ENCODE data around the gene PEX19. TPM values are rescaled to one million over a fixed set of nuclear protein-coding genes. Genes with fewer than 3 reads are reported as not detected.

Gene PEX19
- total and polyA plus RNA-seq, 2 donors: 20.7 to 29.0 TPM

- peak in 8 of 9 donors; percentile 30 to 83 (median 58) for DNase-seq (ENCODE audit: low read depth in 6 of 9, low spot score in 9 of 9)
- Histone ChIP-seq H3K27ac (ENCODE audit: low read depth in 1 of 2, low read length in 1 of 2) (no peak overlapping the region), H3K4me3 (ENCODE audit: low read length in 2 of 2) (no peak overlapping the region), H3K36me3 (ENCODE audit: control insufficient read depth in 2 of 2, insufficient read depth in 2 of 2, low read length in 1 of 2) (peaks cover 0 to 16% of the 10 kb centered on the region in 2 donors), H3K9me3 (ENCODE audit: control insufficient read depth in 2 of 2, insufficient read depth in 1 of 2, low read length in 1 of 2) (no peaks in the 10 kb centered on the region), H3K27me3 (ENCODE audit: control insufficient read depth in 2 of 2, insufficient read depth in 1 of 2, low read length in 1 of 2) (no peaks in the 10 kb centered on the region), H3K4me1 (ENCODE audit: control insufficient read depth in 2 of 2, insufficient read depth in 2 of 2, low read length in 2 of 2) (no peaks in the 10 kb centered on the region)
- WGBS: 92% methylated on average over 5 of the region's 5 CpGs
Observed at GRCh38 chr1:160251687-160252526, 33.0 kb downstream of the PEX19 start.

GRCh38 chr1:160251011-160251410 lies 33.9 kb downstream of the PEX19 start:
- no peak overlapping the region for H3K27ac ChIP-seq (ENCODE audit: low read depth in 1 of 2, low read length in 1 of 2)

GRCh38 chr1:160247053-160247452 lies 37.9 kb downstream of the PEX19 start:
- Histone ChIP-seq H3K4me3 (ENCODE audit: low read length in 2 of 2) (no peak overlapping the region), H3K36me3 (ENCODE audit: control insufficient read depth in 2 of 2, insufficient read depth in 2 of 2, low read length in 1 of 2) (peaks cover 10 to 31% of the 10 kb centered on the region in 2 donors), H3K27ac (ENCODE audit: low read depth in 1 of 2, low read length in 1 of 2) (no peak overlapping the region), H3K4me1 (ENCODE audit: control insufficient read depth in 2 of 2, insufficient read depth in 2 of 2, low read length in 2 of 2) (no peaks in the 10 kb centered on the region), H3K27me3 (ENCODE audit: control insufficient read depth in 2 of 2, insufficient read depth in 1 of 2, low read length in 1 of 2) (no peaks in the 10 kb centered on the region), H3K9me3 (ENCODE audit: control insufficient read depth in 2 of 2, insufficient read depth in 1 of 2, low read length in 1 of 2) (no peaks in the 10 kb centered on the region)
- no peak for DNase-seq (ENCODE audit: low read depth in 6 of 9, low spot score in 9 of 9)
- WGBS: 100% methylated on average over 1 of the region's 1 CpG

More at GRCh38 chr1:160251011-160251410, 33.9 kb downstream of the PEX19 start:
- Histone ChIP-seq H3K4me3 (ENCODE audit: low read length in 2 of 2) (no peak overlapping the region), H3K4me1 (ENCODE audit: control insufficient read depth in 2 of 2, insufficient read depth in 2 of 2, low read length in 2 of 2) (no peaks in the 10 kb centered on the region), H3K9me3 (ENCODE audit: control insufficient read depth in 2 of 2, insufficient read depth in 1 of 2, low read length in 1 of 2) (no peaks in the 10 kb centered on the region), H3K27me3 (ENCODE audit: control insufficient read depth in 2 of 2, insufficient read depth in 1 of 2, low read length in 1 of 2) (no peaks in the 10 kb centered on the region), H3K36me3 (ENCODE audit: control insufficient read depth in 2 of 2, insufficient read depth in 2 of 2, low read length in 1 of 2) (peaks cover 0 to 16% of the 10 kb centered on the region in 2 donors)
- DNase-seq (ENCODE audit: low read depth in 6 of 9, low spot score in 9 of 9): no peak

DNA sequence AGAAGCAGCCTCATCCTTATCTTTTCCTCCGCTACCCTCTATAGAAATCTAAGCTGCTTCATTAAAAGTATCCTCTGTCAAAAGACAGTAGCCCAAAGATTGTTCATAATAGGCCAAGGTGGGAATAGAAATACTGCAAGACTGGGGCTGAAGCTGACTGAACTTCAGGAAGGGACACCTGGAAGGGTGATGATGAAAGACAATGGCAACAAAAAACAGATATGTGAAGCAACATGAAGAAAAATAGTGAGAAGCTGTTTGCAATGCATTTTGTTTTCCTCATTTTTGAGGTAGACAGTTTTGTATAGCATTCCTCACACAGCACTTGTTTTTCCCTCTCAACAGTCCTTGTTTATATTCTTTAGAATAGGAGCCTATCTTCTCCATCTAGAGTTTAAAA lies 39.5 kb downstream of the PEX19 start:
- WGBS: 95% methylated on average over 1 of the region's 1 CpG
- no peak overlapping the region for H3K27ac ChIP-seq (ENCODE audit: low read depth in 1 of 2, low read length in 1 of 2)
- no peak for DNase-seq (ENCODE audit: low read depth in 6 of 9, low spot score in 9 of 9)
- H3K4me1 ChIP-seq (ENCODE audit: control insufficient read depth in 2 of 2, insufficient read depth in 2 of 2, low read length in 2 of 2): no peaks in the 10 kb centered on the region
- H3K27me3 ChIP-seq (ENCODE audit: control insufficient read depth in 2 of 2, insufficient read depth in 1 of 2, low read length in 1 of 2): no peaks in the 10 kb centered on the region
- no peaks in the 10 kb centered on the region for H3K9me3 ChIP-seq (ENCODE audit: control insufficient read depth in 2 of 2, insufficient read depth in 1 of 2, low read length in 1 of 2)
- H3K36me3 ChIP-seq (ENCODE audit: control insufficient read depth in 2 of 2, insufficient read depth in 2 of 2, low read length in 1 of 2): peaks cover 13 to 35% of the 10 kb centered on the region in 2 donors
- H3K4me3 ChIP-seq (ENCODE audit: low read length in 2 of 2): no peak overlapping the region

GRCh38 chr1:160244209-160244608 lies 40.7 kb downstream of the PEX19 start:
- 92% methylated on average over 1 of the region's 1 CpG for WGBS
- no peak overlapping the region for H3K27ac ChIP-seq (ENCODE audit: low read depth in 1 of 2, low read length in 1 of 2)
- H3K36me3 ChIP-seq (ENCODE audit: control insufficient read depth in 2 of 2, insufficient read depth in 2 of 2, low read length in 1 of 2): peaks cover 24 to 46% of the 10 kb centered on the region in 2 donors

GRCh38 chr1:160243767-160244166 lies 41.2 kb downstream of the PEX19 start:
- peaks cover 28 to 50% of the 10 kb centered on the region in 2 donors for H3K36me3 ChIP-seq (ENCODE audit: control insufficient read depth in 2 of 2, insufficient read depth in 2 of 2, low read length in 1 of 2)
- no peaks in the 10 kb centered on the region for H3K27me3 ChIP-seq (ENCODE audit: control insufficient read depth in 2 of 2, insufficient read depth in 1 of 2, low read length in 1 of 2)
- no peak for DNase-seq (ENCODE audit: low read depth in 6 of 9, low spot score in 9 of 9)
- H3K4me3 ChIP-seq (ENCODE audit: low read length in 2 of 2): no peak overlapping the region
- H3K9me3 ChIP-seq (ENCODE audit: control insufficient read depth in 2 of 2, insufficient read depth in 1 of 2, low read length in 1 of 2): no peaks in the 10 kb centered on the region
- no peak overlapping the region for H3K27ac ChIP-seq (ENCODE audit: low read depth in 1 of 2, low read length in 1 of 2)
- H3K4me1 ChIP-seq (ENCODE audit: control insufficient read depth in 2 of 2, insufficient read depth in 2 of 2, low read length in 2 of 2): no peaks in the 10 kb centered on the region

More at GRCh38 chr1:160244209-160244608, 40.7 kb downstream of the PEX19 start:
- DNase-seq (ENCODE audit: low read depth in 6 of 9, low spot score in 9 of 9): no peak
- H3K4me3 ChIP-seq (ENCODE audit: low read length in 2 of 2): no peak overlapping the region
- H3K4me1 ChIP-seq (ENCODE audit: control insufficient read depth in 2 of 2, insufficient read depth in 2 of 2, low read length in 2 of 2): no peaks in the 10 kb centered on the region
- no peaks in the 10 kb centered on the region for H3K9me3 ChIP-seq (ENCODE audit: control insufficient read depth in 2 of 2, insufficient read depth in 1 of 2, low read length in 1 of 2)
- no peaks in the 10 kb centered on the region for H3K27me3 ChIP-seq (ENCODE audit: control insufficient read depth in 2 of 2, insufficient read depth in 1 of 2, low read length in 1 of 2)

GRCh38 chr1:160239582-160240299 lies 45.2 kb downstream of the PEX19 start:
- Histone ChIP-seq H3K27me3 (ENCODE audit: control insufficient read depth in 2 of 2, insufficient read depth in 1 of 2, low read length in 1 of 2) (no peaks in the 10 kb centered on the region), H3K4me3 (ENCODE audit: low read length in 2 of 2) (no peak overlapping the region), H3K9me3 (ENCODE audit: control insufficient read depth in 2 of 2, insufficient read depth in 1 of 2, low read length in 1 of 2) (no peaks in the 10 kb centered on the region), H3K4me1 (ENCODE audit: control insufficient read depth in 2 of 2, insufficient read depth in 2 of 2, low read length in 2 of 2) (no peaks in the 10 kb centered on the region), H3K36me3 (ENCODE audit: control insufficient read depth in 2 of 2, insufficient read depth in 2 of 2, low read length in 1 of 2) (peaks cover 40 to 82% of the 10 kb centered on the region in 2 donors), H3K27ac (ENCODE audit: low read depth in 1 of 2, low read length in 1 of 2) (no peak overlapping the region)
- DNase-seq (ENCODE audit: low read depth in 6 of 9, low spot score in 9 of 9): no peak
- WGBS: 98% methylated on average over 24 of the region's 24 CpGs

- H3K4me1 ChIP-seq (ENCODE audit: control insufficient read depth in 2 of 2, insufficient read depth in 2 of 2, low read length in 2 of 2): no peaks in the 10 kb centered on the region
- no peak overlapping the region for H3K4me3 ChIP-seq (ENCODE audit: low read length in 2 of 2)
- no peak for DNase-seq (ENCODE audit: low read depth in 6 of 9, low spot score in 9 of 9)
- no peaks in the 10 kb centered on the region for H3K27me3 ChIP-seq (ENCODE audit: control insufficient read depth in 2 of 2, insufficient read depth in 1 of 2, low read length in 1 of 2)
- no peak overlapping the region for H3K27ac ChIP-seq (ENCODE audit: low read depth in 1 of 2, low read length in 1 of 2)
- peaks cover 41 to 80% of the 10 kb centered on the region in 2 donors for H3K36me3 ChIP-seq (ENCODE audit: control insufficient read depth in 2 of 2, insufficient read depth in 2 of 2, low read length in 1 of 2)
- 97% methylated on average over 5 of the region's 5 CpGs for WGBS
- H3K9me3 ChIP-seq (ENCODE audit: control insufficient read depth in 2 of 2, insufficient read depth in 1 of 2, low read length in 1 of 2): no peaks in the 10 kb centered on the region
Observed at GRCh38 chr1:160238408-160238807, 46.5 kb downstream of the PEX19 start.

DNA sequence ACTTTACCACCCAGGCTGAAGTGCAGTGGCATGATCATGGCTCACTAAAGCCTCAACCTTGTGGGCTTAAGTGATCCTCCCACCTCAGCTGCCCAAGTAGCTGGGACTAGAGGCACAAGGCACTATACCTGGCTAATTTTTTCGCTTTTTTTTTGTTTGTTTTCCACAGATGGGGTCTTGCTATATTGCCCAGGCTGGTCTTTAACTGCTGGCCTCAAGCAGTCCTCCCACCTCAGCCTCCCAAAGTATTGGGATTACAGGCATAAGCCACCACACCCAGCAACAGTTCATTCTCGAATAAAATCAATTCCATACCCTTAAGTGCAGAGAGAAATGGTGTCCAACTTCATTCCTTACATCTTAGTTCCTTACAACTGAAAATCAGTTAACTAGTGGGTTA lies 47.4 kb downstream of the PEX19 start:
- Histone ChIP-seq H3K4me1 (ENCODE audit: control insufficient read depth in 2 of 2, insufficient read depth in 2 of 2, low read length in 2 of 2) (no peaks in the 10 kb centered on the region), H3K36me3 (ENCODE audit: control insufficient read depth in 2 of 2, insufficient read depth in 2 of 2, low read length in 1 of 2) (peaks cover 37 to 72% of the 10 kb centered on the region in 2 donors), H3K27ac (ENCODE audit: low read depth in 1 of 2, low read length in 1 of 2) (no peak overlapping the region), H3K27me3 (ENCODE audit: control insufficient read depth in 2 of 2, insufficient read depth in 1 of 2, low read length in 1 of 2) (no peaks in the 10 kb centered on the region), H3K4me3 (ENCODE audit: low read length in 2 of 2) (no peak overlapping the region), H3K9me3 (ENCODE audit: control insufficient read depth in 2 of 2, insufficient read depth in 1 of 2, low read length in 1 of 2) (no peaks in the 10 kb centered on the region)
- no peak for DNase-seq (ENCODE audit: low read depth in 6 of 9, low spot score in 9 of 9)
- WGBS: 98% methylated on average over 2 of the region's 2 CpGs

Measured in thymus (tissue), 11 donors.